ENCODE results near the gene RBL2. TPM values are rescaled to one million over a fixed set of nuclear protein-coding genes. Genes with fewer than 3 reads are reported as not detected.
A peak's percentile ranks its signal among the peaks of the same experiment; 100 is the strongest.
"Not testable (repeated sequence)": the region's sequence is repeated elsewhere in the genome, so short reads cannot be mapped to it uniquely, and the experiment has no call there.

Gene RBL2
- total and polyA plus RNA-seq, 7 experiments from 2014 or later = 158 to 452 (median 253) TPM

GRCh38 chr16:53530741-53531140 lies 96.5 kb downstream of the RBL2 start:
- H3K4me3 Mint-ChIP-seq = no peak overlapping the region
- intact Hi-C loops (cut with micrococcal nuclease) = no loop called here
- Histone ChIP-seq H3K36me3 (ENCODE audit: control insufficient read depth in 2 of 3, insufficient read depth in 3 of 3, low read length in 3 of 3) (no peaks in the 10 kb centered on the region), H3K4me3 (ENCODE audit: low read length) (no peak overlapping the region), H3K27me3 (ENCODE audit: control insufficient read depth in 2 of 2, insufficient read depth in 2 of 2, low read length in 2 of 2) (no peaks in the 10 kb centered on the region), H3K9me3 (ENCODE audit: control insufficient read depth in 2 of 3, low read length in 3 of 3) (no peaks in the 10 kb centered on the region), H3K27ac (ENCODE audit: low read depth, low read length) (no peak overlapping the region), H3K4me1 (ENCODE audit: control insufficient read depth in 2 of 2, insufficient read depth in 2 of 2, low read length in 2 of 2) (no peaks in the 10 kb centered on the region)
- peaks cover 0 to 20% (median 6%) of the 10 kb centered on the region in 7 donors for H3K4me1 Mint-ChIP-seq
- ChIA-PET CTCF (interaction anchor here (0.6 kb wide), 1 partner anchor 13 kb away, joined by 3 read pairs; no protein-coding TSS in a partner anchor), POLR2A (interaction anchor here (0.9 kb wide), 1 partner anchor 27 kb away, joined by 3 read pairs; the partner anchor contains the start of gene AKTIP)
- no peaks in the 10 kb centered on the region for H3K27me3 Mint-ChIP-seq
- no peak for DNase-seq
- no peak for ATAC-seq
- no peak overlapping the region for H3K27ac Mint-ChIP-seq
- no peaks in the 10 kb centered on the region for H3K9me3 Mint-ChIP-seq
- peaks cover 0 to 3% (median 0%) of the 10 kb centered on the region in 5 donors for H3K36me3 Mint-ChIP-seq

DNA sequence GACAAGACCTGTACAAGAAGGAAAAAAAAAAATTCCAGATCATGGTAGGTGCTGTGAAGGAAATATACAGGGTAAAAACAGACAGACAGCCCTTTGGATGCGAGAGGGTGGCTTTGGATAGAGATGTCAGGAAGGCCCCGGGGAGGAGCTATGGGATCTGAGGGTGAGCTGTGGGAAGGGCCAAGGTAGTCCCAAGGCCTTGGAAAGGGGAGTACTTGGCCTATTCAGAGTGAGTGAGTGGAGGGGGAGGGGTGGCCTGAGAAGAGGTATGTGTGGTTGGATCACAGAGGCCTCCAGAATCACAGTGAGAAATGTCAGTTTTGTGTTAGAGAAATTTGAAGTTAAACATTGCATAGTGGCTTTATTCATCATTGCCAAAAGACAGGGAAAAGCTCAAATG lies 99.9 kb downstream of the RBL2 start:
- H3K4me1 Mint-ChIP-seq = peaks cover 0 to 18% (median 6%) of the 10 kb centered on the region in 7 donors
- no peak overlapping the region for H3K4me3 Mint-ChIP-seq
- no peaks in the 10 kb centered on the region for H3K9me3 ChIP-seq (ENCODE audit: control insufficient read depth in 2 of 3, low read length in 3 of 3)
- ChIA-PET CTCF (no interaction called here), POLR2A (interaction anchor here (0.7 kb wide), 1 partner anchor 397 kb away, joined by 4 read pairs; no protein-coding TSS in a partner anchor)
- ATAC-seq (no peak), DNase-seq (no peak)
- H3K4me3 ChIP-seq (ENCODE audit: low read length) = no peak overlapping the region
- H3K4me1 ChIP-seq (ENCODE audit: control insufficient read depth in 2 of 2, insufficient read depth in 2 of 2, low read length in 2 of 2) = peaks cover 0 to 18% of the 10 kb centered on the region in 2 donors
- intact Hi-C loops (cut with micrococcal nuclease) = no loop called here
- peaks cover 0 to 5% (median 0%) of the 10 kb centered on the region in 11 donors for H3K9me3 Mint-ChIP-seq
- peak overlapping the region in 1 of 9 donors; percentile 54 for H3K27ac Mint-ChIP-seq
- H3K27me3 ChIP-seq (ENCODE audit: control insufficient read depth in 2 of 2, insufficient read depth in 2 of 2, low read length in 2 of 2) = no peaks in the 10 kb centered on the region
- H3K36me3 ChIP-seq (ENCODE audit: control insufficient read depth in 2 of 3, insufficient read depth in 3 of 3, low read length in 3 of 3) = no peaks in the 10 kb centered on the region
- H3K36me3 Mint-ChIP-seq = peaks cover 0 to 3% (median 0%) of the 10 kb centered on the region in 5 donors
- H3K27ac ChIP-seq (ENCODE audit: low read depth, low read length) = no peak overlapping the region
- H3K27me3 Mint-ChIP-seq = peaks cover 0 to 8% (median 0%) of the 10 kb centered on the region in 5 donors

- H3K4me1 ChIP-seq (ENCODE audit: control insufficient read depth in 2 of 2, insufficient read depth in 2 of 2, low read length in 2 of 2) = peaks cover 0 to 18% of the 10 kb centered on the region in 2 donors
- no peaks in the 10 kb centered on the region for H3K9me3 ChIP-seq (ENCODE audit: control insufficient read depth in 2 of 3, low read length in 3 of 3)
- H3K27ac ChIP-seq (ENCODE audit: low read depth, low read length) = no peak overlapping the region
- peaks cover 0 to 3% (median 0%) of the 10 kb centered on the region in 5 donors for H3K36me3 Mint-ChIP-seq
- POLR2A ChIA-PET = interaction anchor here (1.1 kb wide), 1 partner anchor 102 kb away, joined by 3 read pairs; no protein-coding TSS in a partner anchor
- peaks cover 0 to 19% (median 8%) of the 10 kb centered on the region in 5 donors for H3K27me3 Mint-ChIP-seq
- no peaks in the 10 kb centered on the region for H3K36me3 ChIP-seq (ENCODE audit: control insufficient read depth in 2 of 3, insufficient read depth in 3 of 3, low read length in 3 of 3)
- peaks cover 0 to 5% (median 0%) of the 10 kb centered on the region in 11 donors for H3K9me3 Mint-ChIP-seq
- H3K4me3 Mint-ChIP-seq = no peak overlapping the region
- H3K27ac Mint-ChIP-seq = no peak overlapping the region
- peaks cover 0 to 17% (median 7%) of the 10 kb centered on the region in 7 donors for H3K4me1 Mint-ChIP-seq
- ATAC-seq = no peak
- no peak overlapping the region for H3K4me3 ChIP-seq (ENCODE audit: low read length)
- CTCF ChIA-PET = interaction anchor here (1.3 kb wide), 1 partner anchor 10 kb away, joined by 4 read pairs; no protein-coding TSS in a partner anchor
- intact Hi-C loops (cut with micrococcal nuclease) = no loop called here
- H3K27me3 ChIP-seq (ENCODE audit: control insufficient read depth in 2 of 2, insufficient read depth in 2 of 2, low read length in 2 of 2) = no peaks in the 10 kb centered on the region
- DNase-seq = no peak
Observed at GRCh38 chr16:53537626-53538025, 103.4 kb downstream of the RBL2 start.

- H3K9me3 ChIP-seq (ENCODE audit: control insufficient read depth in 2 of 3, low read length in 3 of 3); H3K4me3 Mint-ChIP-seq; H3K27ac ChIP-seq (ENCODE audit: low read depth, low read length); DNase-seq; H3K4me3 ChIP-seq (ENCODE audit: low read length); H3K36me3 Mint-ChIP-seq; H3K27ac Mint-ChIP-seq; ATAC-seq; H3K27me3 ChIP-seq (ENCODE audit: control insufficient read depth in 2 of 2, insufficient read depth in 2 of 2, low read length in 2 of 2); intact Hi-C loops (cut with micrococcal nuclease); CTCF ChIA-PET; H3K36me3 ChIP-seq (ENCODE audit: control insufficient read depth in 2 of 3, insufficient read depth in 3 of 3, low read length in 3 of 3); POLR2A ChIA-PET; H3K9me3 Mint-ChIP-seq: not testable (repeated sequence)
- peaks cover 3 to 18% of the 10 kb centered on the region in 2 donors for H3K4me1 ChIP-seq (ENCODE audit: control insufficient read depth in 2 of 2, insufficient read depth in 2 of 2, low read length in 2 of 2)
- Mint-ChIP-seq H3K4me1 (peaks cover 6 to 22% (median 11%) of the 10 kb centered on the region in 7 donors), H3K27me3 (peaks cover 8 to 25% (median 11%) of the 10 kb centered on the region in 5 donors)
Observed at GRCh38 chr16:53539346-53539745, 105.1 kb downstream of the RBL2 start.

- peaks cover 4 to 22% (median 14%) of the 10 kb centered on the region in 7 donors for H3K4me1 Mint-ChIP-seq
- peaks cover 10 to 23% of the 10 kb centered on the region in 2 donors for H3K4me1 ChIP-seq (ENCODE audit: control insufficient read depth in 2 of 2, insufficient read depth in 2 of 2, low read length in 2 of 2)
- DNase-seq; H3K27ac ChIP-seq (ENCODE audit: low read depth, low read length); ATAC-seq; H3K27me3 ChIP-seq (ENCODE audit: control insufficient read depth in 2 of 2, insufficient read depth in 2 of 2, low read length in 2 of 2); H3K4me3 ChIP-seq (ENCODE audit: low read length); H3K9me3 ChIP-seq (ENCODE audit: control insufficient read depth in 2 of 3, low read length in 3 of 3); H3K4me3 Mint-ChIP-seq; H3K27ac Mint-ChIP-seq; intact Hi-C loops (cut with micrococcal nuclease); POLR2A ChIA-PET; H3K36me3 Mint-ChIP-seq; H3K36me3 ChIP-seq (ENCODE audit: control insufficient read depth in 2 of 3, insufficient read depth in 3 of 3, low read length in 3 of 3); H3K9me3 Mint-ChIP-seq: not testable (repeated sequence)
- CTCF ChIA-PET = interaction anchor here (0.6 kb wide), 1 partner anchor 80 kb away, joined by 3 read pairs; no protein-coding TSS in a partner anchor
- peaks cover 8 to 31% (median 13%) of the 10 kb centered on the region in 5 donors for H3K27me3 Mint-ChIP-seq
Observed at GRCh38 chr16:53539759-53540718, 105.8 kb downstream of the RBL2 start.
